GM13977 (cell line): ENCODE results near the gene HS2ST1.

ENCODE experiments used
- DNase-seq: peaks from one replicate; pipeline ENCODE4 v3.0.0; 2012; ENCODE audit warnings: low spot score
- CTCF ChIP-seq: IDR thresholded peaks from 2 replicates; pipeline ENCODE4 v1.5.1; 2012; ENCODE audit warnings: mild to moderate bottlenecking, control low read depth; ENCODE audit not compliant: insufficient read depth; ENCODE audit errors: extremely low read depth, missing control alignments
- in situ Hi-C: fragments of 300-500 bp; cut with MboI; formaldehyde crosslinking; loops from one replicate; pipeline ENCODE4 v1.12.0; 2022; ENCODE audit warnings: low sequenced_read_pairs, low pct_unique_long_range_greater_than_20kb, mixed read lengths, inconsistent platforms; ENCODE audit not compliant: unreplicated experiment

HS2ST1 gene

DNA sequence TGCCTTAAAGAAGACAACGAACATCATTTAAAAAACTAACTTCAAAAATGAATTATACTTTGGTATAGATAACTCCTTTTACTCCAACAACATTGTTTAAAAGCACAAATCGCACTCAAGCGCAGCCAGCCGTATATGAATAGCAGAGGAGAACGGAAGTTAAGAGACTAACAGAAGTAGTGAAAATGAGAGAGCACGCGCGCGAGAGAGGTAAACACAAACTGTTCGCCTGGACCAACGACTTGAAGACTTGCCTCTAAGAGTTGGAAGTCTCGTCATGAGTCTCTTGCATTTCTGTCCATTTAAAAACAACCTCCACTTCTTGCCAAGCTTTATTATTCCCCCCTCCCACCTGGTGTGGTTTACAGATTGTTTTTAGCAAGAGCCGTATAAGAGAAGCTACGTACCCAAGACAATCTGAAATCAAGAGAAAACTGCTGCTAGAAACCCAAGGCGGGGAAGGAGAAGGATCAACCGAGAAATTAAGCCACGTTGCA, 988 bp upstream of the HS2ST1 start:
- TF ChIP-seq CTCF, result no peak
- no peak for DNase-seq
- in situ Hi-C loops, result no loop called here

- DNase-seq, result peak; percentile 95
- in situ Hi-C loops, result no loop called here
- no peak for TF ChIP-seq CTCF
Observed at GRCh38 chr1:86913896-86914600, 387 bp upstream of the HS2ST1 start, which contains the start of gene SELENOF. Gene SELENOF (minus strand): TSS chr1:86914126. CDS start chr1:86914111, 15 bp downstream.

DNA sequence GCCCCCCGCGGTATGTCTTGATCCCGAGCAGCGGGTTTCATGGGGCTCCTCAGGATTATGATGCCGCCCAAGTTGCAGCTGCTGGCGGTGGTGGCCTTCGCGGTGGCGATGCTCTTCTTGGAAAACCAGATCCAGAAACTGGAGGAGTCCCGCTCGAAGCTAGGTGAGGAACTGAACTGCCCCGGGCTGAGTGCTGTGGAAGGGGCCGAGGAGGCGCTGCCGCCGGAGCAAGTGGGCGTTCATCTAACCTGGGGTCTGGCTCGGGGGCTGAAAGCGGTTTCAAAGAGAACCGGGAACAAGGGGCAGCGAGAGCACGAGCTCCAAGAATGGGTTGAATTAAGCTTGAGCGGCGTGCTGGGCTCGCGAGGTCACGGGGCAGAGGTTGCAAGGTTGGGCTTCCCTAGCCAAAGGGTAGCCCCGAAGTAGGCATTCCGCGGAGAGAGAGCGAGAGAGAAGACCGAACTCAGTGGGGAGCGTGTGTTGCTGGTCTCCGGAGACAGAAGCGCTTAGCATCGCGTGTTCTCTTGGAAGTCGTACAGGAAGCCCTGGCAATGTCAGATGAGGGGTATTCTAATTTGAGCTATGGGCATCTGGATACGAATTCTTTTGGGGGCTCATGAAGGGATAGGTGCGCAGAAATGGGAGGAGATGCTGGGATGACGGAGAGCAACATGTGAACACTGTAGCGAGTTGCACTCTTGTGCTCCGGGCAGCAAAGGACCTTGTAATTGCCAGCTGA, 732 bp downstream of the HS2ST1 start:
- in situ Hi-C loops, result no loop called here
- DNase-seq, result peak; percentile 40
- TF ChIP-seq CTCF, result no peak

- in situ Hi-C loops, result no loop called here
- no peak for DNase-seq
- no peak for TF ChIP-seq CTCF
Observed at GRCh38 chr1:86915737-86916235, 1.4 kb downstream of the HS2ST1 start.

DNA sequence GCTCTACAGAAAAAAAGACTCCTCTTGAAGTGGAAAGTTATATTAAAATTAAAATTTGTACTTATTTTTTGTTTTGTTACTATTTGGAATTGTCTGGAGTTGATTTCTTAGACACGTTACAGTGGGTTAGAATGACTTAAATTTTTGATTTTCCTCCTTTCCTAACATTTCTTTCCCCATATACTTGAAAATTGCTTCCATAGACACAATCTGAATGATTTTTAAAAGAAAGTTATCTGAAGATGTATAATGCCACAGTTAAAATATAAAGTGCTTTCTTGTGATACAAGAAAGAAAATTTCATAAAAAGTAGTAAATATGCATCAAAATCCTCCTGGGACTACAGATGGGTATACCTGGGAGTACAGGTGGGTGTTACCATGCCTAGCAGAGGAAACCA, 2.3 kb downstream of the HS2ST1 start:
- in situ Hi-C loops, result no loop called here
- DNase-seq, result no peak
- no peak for TF ChIP-seq CTCF

- in situ Hi-C loops, result no loop called here
- no peak for DNase-seq
- no peak for TF ChIP-seq CTCF
Observed at GRCh38 chr1:86922445-86922844, 8.0 kb downstream of the HS2ST1 start.
